Measurements from ENCODE around the gene KDM1A.

- TF ChIP-seq CTCF (IDR thresholded peaks at IDR 0.05) (no peak), EP300 (IDR thresholded peaks at IDR 0.05) (no peak)
Observed at GRCh38 chr1:23118407-23118806, 99.1 kb downstream of the KDM1A start.

Data from suprapubic skin (tissue), 3 donors.